ENCODE measurements around the gene RHEBL1.
A peak's percentile ranks its signal among the peaks of the same experiment; 100 is the strongest.

Gene RHEBL1, protein sequence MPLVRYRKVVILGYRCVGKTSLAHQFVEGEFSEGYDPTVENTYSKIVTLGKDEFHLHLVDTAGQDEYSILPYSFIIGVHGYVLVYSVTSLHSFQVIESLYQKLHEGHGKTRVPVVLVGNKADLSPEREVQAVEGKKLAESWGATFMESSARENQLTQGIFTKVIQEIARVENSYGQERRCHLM

GRCh38 chr12:49069507-49070346 lies at the start of gene RHEBL1:
Gene RHEBL1, minus strand, starts transcription at chr12:49069979. Its CDS starts 194 bp downstream, at chr12:49069785.
- peak; percentile 94 for DNase-seq

- DNase-seq = no peak
Observed at GRCh38 chr12:49111206-49111605, 41.4 kb upstream of the RHEBL1 start.

GRCh38 chr12:49110464-49111155 lies 40.8 kb upstream of the RHEBL1 start, which contains the start of gene LMBR1L:
Gene LMBR1L, minus strand, starts transcription at chr12:49110847. Its CDS starts 292 bp downstream, at chr12:49110555.
- peak; percentile 94 for DNase-seq

DNA sequence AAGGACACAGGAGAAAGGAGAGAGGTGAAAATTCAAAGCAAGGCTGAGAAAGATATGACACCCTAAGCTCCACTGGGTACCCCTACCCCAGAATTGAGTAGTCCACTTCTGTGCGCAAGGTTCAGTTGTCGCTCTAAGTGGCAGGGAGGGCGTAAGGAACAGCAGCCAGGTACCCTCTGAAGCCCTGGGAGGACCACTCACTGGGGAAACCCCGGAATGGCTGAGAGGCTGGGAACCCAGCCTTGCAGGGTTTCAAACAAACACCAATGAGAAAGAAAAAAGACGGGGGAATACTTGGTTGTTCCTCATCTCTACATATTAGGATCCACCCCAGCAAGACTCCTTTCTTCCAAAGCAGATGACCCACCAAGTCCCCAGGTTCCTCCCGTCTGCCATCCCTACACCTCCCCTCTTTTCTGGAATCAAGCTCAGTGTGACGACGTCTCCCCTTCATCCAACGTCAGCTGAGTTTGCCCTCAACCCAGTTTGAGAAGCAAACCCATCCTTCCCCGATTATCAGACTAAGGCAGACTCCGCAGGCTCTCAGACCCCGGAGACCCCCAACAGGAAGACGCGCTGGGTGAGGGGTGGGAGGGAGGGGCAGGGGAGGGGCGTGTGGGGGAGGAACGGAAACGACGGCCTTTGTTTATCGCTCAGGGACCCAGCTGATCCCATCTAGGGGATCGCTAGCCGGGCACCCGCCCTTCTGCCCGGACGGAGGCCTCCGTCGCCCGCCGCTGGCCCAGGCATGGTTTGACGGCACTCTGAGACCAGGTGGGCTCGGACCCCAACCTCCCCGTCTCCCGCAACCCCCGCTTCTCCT lies 40.1 kb upstream of the RHEBL1 start:
- DNase-seq = no peak

- DNase-seq = no peak
Observed at GRCh38 chr12:49108958-49109404, 39.2 kb upstream of the RHEBL1 start.

DNA sequence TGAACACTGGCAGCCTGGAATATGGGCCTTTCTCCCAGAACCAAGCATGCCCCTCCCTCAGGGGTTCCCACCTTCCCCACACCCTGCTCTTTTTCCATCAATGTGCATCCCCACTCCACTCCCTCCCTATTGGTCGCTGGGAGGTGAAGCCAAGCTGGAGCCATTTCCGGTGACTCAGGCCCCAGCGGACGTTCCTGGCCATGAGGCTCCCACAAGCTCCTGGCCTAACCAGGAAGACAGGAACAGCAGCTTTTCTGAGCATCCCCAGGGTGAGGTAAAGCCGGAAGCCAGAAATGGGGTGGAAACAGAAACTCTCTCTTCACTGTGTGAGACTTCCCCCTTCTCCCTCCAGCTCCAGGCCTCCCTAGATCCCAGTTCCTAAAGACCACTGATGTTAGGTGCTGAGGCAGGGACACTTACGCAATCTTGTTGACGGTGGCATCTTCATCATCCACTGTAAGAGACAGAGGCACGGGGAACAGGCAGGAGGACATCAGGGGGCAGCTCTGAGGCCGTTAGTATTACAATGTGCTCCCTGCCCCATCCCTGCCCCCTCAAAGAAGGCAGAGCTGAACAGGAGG lies 35.8 kb upstream of the RHEBL1 start:
- no peak for DNase-seq

GRCh38 chr12:49104822-49105221 lies 35.0 kb upstream of the RHEBL1 start:
- DNase-seq = no peak

DNA sequence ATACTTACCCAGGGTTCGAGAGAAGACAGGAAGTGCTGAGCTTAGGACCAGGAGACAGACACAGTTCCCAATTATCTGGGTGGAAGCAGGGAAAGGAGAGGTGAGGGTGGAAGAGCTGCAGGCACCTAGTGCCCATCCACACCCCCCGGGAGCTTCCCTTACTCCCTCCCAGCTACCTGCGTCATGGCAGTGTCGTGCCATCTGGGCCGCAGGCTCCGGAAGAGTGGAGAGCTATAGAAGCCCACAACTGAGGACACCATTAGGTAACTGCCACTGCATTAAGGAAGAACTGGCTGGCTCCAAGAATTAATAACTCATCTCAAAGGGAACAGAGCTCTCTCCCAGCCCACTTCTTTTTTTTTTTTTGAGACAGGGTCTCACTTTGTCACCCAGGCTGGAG lies 30.6 kb upstream of the RHEBL1 start:
- DNase-seq = no peak

DNA sequence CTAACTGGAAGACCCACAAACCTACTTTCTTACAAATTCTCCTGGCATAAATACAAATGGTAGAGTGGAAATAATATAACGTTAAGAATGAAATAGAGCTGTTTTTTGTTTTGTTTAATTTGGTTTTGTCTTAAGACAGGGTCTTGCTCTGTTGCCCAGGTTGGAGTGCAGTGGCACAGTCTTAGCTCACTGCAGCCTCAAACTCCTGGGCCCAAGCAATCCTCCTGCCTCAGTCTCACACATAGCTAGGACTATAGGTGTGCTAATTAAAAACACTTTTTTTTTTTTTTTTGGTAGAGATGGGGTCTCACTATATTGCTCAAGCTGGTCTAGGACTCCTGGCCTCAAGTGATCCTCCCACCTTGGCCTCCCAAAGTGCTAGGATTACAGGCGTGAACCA lies 28.9 kb upstream of the RHEBL1 start:
- DNase-seq = no peak

- peak; percentile 7 for DNase-seq
Observed at GRCh38 chr12:49098035-49098451, 28.3 kb upstream of the RHEBL1 start.

DNA sequence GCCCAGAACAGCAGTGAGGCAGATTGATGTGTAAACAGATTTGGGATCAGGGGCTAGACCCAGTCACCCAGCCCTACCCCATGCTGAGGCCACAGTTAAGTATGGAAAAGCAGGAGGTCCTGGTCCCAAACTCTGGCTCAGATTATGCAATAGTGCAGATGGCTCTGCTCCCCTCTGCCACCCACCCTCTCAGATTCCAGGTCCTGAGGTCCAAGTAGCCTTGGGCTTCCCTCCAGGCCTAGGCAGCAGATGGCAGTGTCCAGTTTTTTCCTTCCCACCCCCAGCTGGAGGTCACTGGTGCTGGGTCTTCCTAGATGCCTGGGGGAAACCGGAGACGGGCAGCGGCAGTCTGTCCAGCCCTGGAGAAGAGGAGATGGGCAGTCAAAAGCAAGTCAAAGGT lies 27.6 kb upstream of the RHEBL1 start:
- no peak for DNase-seq

GRCh38 chr12:49094975-49095365 lies 25.2 kb upstream of the RHEBL1 start:
- DNase-seq = no peak

DNA sequence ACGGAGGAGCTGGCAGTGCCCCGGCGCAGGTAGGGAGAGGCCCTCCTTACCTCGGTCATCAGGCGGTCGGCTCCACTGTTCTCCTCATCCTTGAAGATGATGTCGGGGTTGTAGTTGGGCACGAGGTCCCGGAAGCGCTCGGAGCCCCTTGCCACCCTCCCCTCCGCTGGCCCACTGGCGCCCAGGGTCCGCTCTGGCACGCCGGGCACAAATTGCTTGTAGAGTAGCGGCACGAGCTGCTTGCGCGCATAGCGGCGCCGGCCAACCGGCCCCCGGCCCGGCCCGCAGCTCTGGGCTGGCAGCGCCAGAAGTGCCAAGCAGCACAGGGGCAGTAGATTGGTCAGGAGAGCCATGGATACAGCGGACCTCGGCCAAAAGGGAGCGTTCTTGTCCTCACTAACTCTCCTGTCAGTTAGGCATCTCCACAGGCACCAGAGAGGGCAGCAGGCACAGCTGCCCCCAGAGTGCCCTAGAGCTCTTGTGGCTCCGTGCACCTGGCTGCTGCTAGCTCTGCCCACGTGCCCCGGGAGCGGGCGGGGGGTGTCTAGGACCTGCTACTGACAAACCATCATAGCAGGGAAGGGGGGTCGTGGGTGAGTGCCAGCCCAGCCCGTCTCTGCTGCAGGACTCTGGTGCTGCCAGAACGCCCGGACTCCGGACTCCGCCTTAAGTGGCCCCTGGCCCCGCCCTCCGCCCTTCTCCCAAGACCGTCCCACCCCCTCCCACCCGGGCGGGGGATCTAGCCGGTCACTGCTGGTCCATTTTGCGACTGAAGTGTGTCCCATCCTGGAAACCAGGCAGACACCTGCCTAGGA lies 24.6 kb upstream of the RHEBL1 start, which contains the start of gene DHH:
Gene DHH (minus strand): TSS at position 642 of the 815 bp plus-strand sequence. CDS start 289 bp downstream, at position 353.
- DNase-seq = peak; percentile 41

DNA sequence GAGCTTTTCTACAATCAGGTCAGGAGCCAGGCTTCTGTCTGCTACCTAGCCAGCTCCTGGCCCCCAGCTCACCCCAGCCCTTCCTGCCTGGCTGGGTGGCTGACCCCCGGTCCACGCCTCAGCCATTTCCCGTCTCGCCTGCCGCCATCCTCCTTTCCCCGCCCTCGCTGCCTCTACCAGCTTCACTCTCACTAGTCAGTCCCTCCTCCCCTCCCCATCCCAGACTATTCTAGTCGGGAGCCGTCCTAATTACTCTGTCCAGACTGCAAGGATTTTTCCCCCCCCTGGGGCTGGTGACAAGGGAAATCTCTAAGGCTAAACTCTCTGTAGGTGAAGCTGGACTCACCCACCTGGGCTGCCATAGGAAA lies 24.0 kb upstream of the RHEBL1 start:
- DNase-seq = no peak

DNA sequence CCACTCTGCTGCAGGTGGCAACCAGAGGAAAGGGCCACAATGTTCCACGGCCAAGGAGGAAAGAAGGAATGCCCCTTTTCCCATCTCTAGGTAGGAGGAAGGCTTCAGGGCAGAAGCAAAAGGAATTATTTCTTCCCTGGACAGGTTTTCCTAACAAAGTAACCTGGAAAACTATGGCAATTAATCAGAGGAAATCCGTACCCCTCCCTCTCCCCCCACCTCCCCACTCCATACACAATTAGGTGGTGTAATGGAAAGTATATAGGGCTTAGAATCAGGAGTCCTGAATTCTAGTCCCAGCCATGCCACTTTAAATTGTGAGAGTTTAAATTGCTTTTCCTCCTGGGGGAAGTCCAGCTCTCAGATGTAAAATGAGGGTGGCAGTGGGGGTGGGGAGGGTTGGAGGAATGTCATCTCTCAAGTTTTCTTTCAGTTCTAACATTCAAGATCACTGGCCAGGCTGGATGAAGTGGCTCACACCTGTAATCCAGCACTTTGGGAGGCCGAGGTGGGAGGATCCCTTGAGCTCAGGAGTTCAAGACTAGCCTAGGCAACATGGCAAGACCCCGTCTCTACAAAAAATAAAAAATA lies 23.1 kb upstream of the RHEBL1 start:
- DNase-seq = no peak

DNA sequence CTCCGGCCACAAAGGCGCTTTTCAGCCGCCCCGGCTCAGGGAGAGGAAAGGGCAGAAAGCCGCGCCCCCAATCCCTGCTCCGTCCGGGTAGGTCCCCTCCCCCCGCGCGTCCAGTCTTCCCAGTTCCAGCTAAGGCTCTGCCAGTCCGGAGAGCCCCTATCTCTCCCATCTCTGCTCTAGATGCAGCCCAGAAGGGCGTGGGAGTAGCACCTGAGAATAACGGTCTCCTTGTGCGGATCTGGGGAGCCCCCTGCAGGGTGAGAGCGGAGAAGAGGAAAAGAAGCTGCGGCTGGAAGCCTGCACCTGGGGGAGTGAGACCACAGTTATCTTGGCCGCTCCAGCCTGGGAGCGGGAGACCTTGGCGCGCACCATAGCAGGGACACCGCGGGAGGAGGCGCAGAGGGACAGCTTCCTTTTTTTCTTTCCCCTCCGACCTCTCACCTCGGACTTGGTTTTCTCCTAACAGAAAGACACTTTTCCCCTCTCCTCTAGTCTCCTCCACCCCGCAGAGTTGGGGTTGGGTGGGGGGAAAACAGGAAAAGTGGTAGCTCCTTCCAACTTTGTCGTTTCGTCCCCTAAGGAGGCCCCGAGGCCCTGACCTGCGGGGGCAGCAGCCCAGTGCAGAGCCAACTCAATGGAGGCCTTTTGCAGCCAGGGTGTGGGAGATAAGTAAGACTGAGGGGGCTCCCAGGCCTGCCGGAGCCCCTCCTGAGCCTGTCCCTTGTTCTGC lies 22.5 kb upstream of the RHEBL1 start:
- no peak for DNase-seq

DNA sequence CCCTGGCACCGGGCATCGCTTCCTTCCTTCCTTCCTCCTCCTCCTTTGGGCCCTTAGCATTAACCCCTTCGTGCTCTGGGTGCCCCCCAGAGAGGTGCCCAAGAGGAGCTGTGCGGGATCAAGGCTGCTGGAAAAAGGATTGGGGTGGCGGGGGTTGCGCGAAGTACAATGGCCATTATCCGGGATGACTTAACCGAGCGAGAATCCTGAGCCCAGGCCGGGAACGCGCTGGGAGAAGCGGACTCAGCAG lies 22.0 kb upstream of the RHEBL1 start:
- no peak for DNase-seq

DNA sequence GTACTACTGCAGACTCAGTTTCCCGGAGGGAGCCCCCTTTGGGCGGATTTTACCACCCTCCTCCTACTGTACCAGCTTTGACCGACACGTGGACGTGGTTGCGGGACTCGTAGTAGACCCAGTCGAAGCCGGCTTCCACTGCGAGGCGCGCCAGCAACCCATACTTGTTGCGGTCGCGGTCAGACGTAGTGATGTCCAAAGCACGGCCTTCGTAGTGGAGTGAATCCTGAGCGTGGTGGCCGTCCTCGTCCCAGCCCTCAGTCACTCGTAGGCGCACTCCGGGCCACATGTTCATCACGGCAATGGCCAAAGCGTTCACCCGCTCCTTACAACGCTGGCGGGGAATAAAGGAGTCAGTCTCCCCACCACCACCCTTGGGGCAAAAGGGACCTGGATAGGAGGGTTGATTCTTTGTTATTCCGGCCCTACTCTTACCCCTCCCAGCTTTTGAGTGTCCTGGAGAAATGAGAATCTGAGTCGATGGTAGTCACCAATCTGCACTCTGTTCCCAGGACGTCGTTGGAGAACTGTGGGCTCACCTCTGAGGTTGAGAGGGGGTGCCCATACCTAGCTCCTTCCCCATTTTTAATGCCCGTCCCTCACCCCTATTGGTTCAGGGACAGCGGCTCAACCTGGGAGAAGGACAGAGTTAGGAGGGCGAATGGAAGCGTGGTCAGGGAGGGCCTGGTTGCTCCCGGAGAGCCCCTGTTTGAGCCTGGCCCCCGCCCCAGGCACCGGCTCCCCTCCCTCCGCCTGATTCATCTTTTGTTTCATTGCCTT lies 21.5 kb upstream of the RHEBL1 start:
- no peak for DNase-seq

All from NCI-H1105 (cell line).